HepG2 (cell line): Measurements from ENCODE around the gene SLC45A2.

Source experiments
- CTCF ChIP-seq: sonication (generic); formaldehyde crosslinking; IDR thresholded peaks from 2 replicates; pipeline ENCODE4 v1.5.0; 2020; ENCODE audit warnings: mild to moderate bottlenecking, missing genetic modification reagents, moderate library complexity
- HOXA7 ChIP-seq: sonication (generic); formaldehyde crosslinking; IDR thresholded peaks from 2 replicates; pipeline ENCODE4 v1.8.1; 2022; ENCODE audit warnings: mild to moderate bottlenecking, missing genetic modification reagents, moderate library complexity
- RXRA ChIP-seq: sonication (generic); formaldehyde crosslinking; IDR thresholded peaks from 2 replicates; pipeline ENCODE4 v1.5.1; 2020; ENCODE audit warnings: missing genetic modification reagents
- ZFX ChIP-seq: sonication (generic); formaldehyde crosslinking; IDR thresholded peaks from 2 replicates; pipeline ENCODE4 v1.4.0; 2020; ENCODE audit warnings: mild to moderate bottlenecking, low read depth, missing genetic modification reagents, moderate library complexity
- ZNF670 ChIP-seq: sonication (generic); formaldehyde crosslinking; IDR thresholded peaks from 2 replicates; pipeline ENCODE4 v1.8.0; 2022; ENCODE audit warnings: mild to moderate bottlenecking, missing genetic modification reagents, borderline replicate concordance
- ZSCAN29 ChIP-seq: sonication (generic); formaldehyde crosslinking; conservative IDR thresholded peaks from 2 replicates; pipeline ENCODE4 v1.4.0; 2020; ENCODE audit warnings: mild to moderate bottlenecking, missing genetic modification reagents

- TF ChIP-seq RXRA (CRISPR knock-in tag) (no peak), CTCF (no peak), ZSCAN29 (CRISPR knock-in tag) (no peak), ZNF670 (CRISPR knock-in tag) (no peak), ZFX (no peak), HOXA7 (CRISPR knock-in tag) (no peak)
Measured at GRCh38 chr5:34007201-34007620, 22.7 kb upstream of the SLC45A2 start.
